GM03348 (cell line): ENCODE measurements around the gene FN3K.

ENCODE experiments used
- DNase-seq: peaks from one replicate; pipeline ENCODE4 v3.0.0; 2012; ENCODE audit warnings: low spot score

Gene FN3K

DNA sequence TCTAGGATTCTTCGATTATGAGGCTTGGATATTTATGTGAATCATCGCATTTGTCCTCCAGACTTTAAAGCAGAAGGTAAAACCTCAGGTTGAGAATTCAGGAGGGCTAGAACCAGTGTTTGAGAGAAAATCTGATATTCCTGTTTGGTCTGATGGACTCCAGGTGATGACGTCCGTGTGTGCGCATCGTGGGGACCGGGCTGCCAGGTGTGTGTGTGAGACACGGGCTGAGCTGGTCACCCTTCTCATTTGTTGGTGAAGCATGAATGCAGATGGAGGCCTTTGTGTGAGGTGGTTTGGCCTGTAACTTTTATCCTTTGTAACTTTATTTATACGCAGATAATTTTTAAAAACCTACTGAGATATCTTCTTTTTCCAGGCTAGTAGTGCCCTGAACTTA is 61.6 kb downstream of the FN3K start:
- no peak for DNase-seq

- DNase-seq = no peak
Observed at GRCh38 chr17:82798752-82799151, 63.3 kb downstream of the FN3K start.

DNA sequence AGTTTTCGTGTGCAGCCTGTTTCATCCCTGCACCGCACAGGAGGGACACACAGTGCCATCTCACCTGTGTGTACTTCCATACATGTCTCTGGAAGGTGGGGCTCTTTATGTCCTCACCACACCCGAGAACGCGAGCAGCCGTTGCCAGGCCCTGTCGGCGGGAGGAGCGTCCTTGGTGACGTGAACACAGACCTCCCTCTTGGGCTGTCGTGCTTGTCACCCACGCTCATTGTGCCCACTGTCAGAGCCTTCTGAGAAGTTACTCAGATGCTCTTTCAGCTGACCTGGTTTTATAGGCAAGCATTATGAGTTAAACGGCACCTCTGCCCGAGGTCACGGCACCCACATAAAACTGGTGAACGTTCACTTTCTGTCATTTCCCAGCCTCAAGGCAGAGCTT is 64.2 kb downstream of the FN3K start:
- DNase-seq = no peak
